ENCODE results near the gene DGUOK. TPM values are rescaled to one million over a fixed set of nuclear protein-coding genes. Genes with fewer than 3 reads are reported as not detected.

The DGUOK gene
- total RNA-seq, 6 donors from 2014 or later: 25.1 to 38.5 (median 34.9) TPM

- Histone ChIP-seq H3K4me3 (no peak overlapping the region), H3K27me3 (no peaks in the 10 kb centered on the region), H3K36me3 (peaks cover 0 to 4% (median 0%) of the 10 kb centered on the region in 4 donors), H3K27ac (no peak overlapping the region), H3K9me3 (no peaks in the 10 kb centered on the region), H3K4me1 (peaks cover 5 to 44% (median 17%) of the 10 kb centered on the region in 4 donors)
- no peak for TF ChIP-seq POLR2AphosphoS5 (IDR thresholded peaks at IDR 0.05)
- no peak for TF ChIP-seq POLR2A (IDR thresholded peaks at IDR 0.05)
- TF ChIP-seq EP300 (IDR thresholded peaks at IDR 0.05): no peak
- TF ChIP-seq, protein P1, sequence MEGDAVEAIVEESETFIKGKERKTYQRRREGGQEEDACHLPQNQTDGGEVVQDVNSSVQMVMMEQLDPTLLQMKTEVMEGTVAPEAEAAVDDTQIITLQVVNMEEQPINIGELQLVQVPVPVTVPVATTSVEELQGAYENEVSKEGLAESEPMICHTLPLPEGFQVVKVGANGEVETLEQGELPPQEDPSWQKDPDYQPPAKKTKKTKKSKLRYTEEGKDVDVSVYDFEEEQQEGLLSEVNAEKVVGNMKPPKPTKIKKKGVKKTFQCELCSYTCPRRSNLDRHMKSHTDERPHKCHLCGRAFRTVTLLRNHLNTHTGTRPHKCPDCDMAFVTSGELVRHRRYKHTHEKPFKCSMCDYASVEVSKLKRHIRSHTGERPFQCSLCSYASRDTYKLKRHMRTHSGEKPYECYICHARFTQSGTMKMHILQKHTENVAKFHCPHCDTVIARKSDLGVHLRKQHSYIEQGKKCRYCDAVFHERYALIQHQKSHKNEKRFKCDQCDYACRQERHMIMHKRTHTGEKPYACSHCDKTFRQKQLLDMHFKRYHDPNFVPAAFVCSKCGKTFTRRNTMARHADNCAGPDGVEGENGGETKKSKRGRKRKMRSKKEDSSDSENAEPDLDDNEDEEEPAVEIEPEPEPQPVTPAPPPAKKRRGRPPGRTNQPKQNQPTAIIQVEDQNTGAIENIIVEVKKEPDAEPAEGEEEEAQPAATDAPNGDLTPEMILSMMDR (IDR thresholded peaks at IDR 0.05): no peak
- DNase-seq (no peak), ATAC-seq (ENCODE audit: low FRiP score in 2 of 2) (peak in 1 of 2 donors; percentile 51)
- WGBS, 2 donors: 88 to 89% methylated on average over 8 of the region's 8 CpGs
Measured at GRCh38 chr2:73994178-73994831, 67.6 kb downstream of the DGUOK start.

- no peak for DNase-seq
- ATAC-seq (ENCODE audit: low FRiP score in 2 of 2): no peak
- H3K4me3 ChIP-seq: no peak overlapping the region
- WGBS, 2 donors: 93 to 97% methylated on average over 5 of the region's 5 CpGs
- H3K36me3 ChIP-seq: no peaks in the 10 kb centered on the region
- no peaks in the 10 kb centered on the region for H3K27me3 ChIP-seq
- H3K27ac ChIP-seq: no peak overlapping the region
- TF ChIP-seq EP300 (IDR thresholded peaks at IDR 0.05) (no peak), POLR2A (IDR thresholded peaks at IDR 0.05) (no peak), POLR2AphosphoS5 (IDR thresholded peaks at IDR 0.05) (no peak)
- TF ChIP-seq, protein P1 (IDR thresholded peaks at IDR 0.05): no peak
- H3K9me3 ChIP-seq: no peaks in the 10 kb centered on the region
- H3K4me1 ChIP-seq: peaks cover 16 to 51% (median 28%) of the 10 kb centered on the region in 4 donors
Measured at GRCh38 chr2:73995810-73996209, 69.1 kb downstream of the DGUOK start.

- Histone ChIP-seq H3K4me1 (peaks cover 24 to 58% (median 38%) of the 10 kb centered on the region in 4 donors), H3K36me3 (no peaks in the 10 kb centered on the region), H3K4me3 (no peak overlapping the region), H3K9me3 (no peaks in the 10 kb centered on the region), H3K27ac (no peak overlapping the region), H3K27me3 (no peaks in the 10 kb centered on the region)
- WGBS, 2 donors: 89 to 90% methylated on average over 6 of the region's 6 CpGs
- ATAC-seq (ENCODE audit: low FRiP score in 2 of 2) (no peak), DNase-seq (no peak)
- TF ChIP-seq, protein P1 (IDR thresholded peaks at IDR 0.05): no peak
- no peak for TF ChIP-seq EP300 (IDR thresholded peaks at IDR 0.05)
- no peak for TF ChIP-seq POLR2A (IDR thresholded peaks at IDR 0.05)
- TF ChIP-seq POLR2AphosphoS5 (IDR thresholded peaks at IDR 0.05): no peak
Measured at GRCh38 chr2:73997813-73998212, 71.1 kb downstream of the DGUOK start.

DNA sequence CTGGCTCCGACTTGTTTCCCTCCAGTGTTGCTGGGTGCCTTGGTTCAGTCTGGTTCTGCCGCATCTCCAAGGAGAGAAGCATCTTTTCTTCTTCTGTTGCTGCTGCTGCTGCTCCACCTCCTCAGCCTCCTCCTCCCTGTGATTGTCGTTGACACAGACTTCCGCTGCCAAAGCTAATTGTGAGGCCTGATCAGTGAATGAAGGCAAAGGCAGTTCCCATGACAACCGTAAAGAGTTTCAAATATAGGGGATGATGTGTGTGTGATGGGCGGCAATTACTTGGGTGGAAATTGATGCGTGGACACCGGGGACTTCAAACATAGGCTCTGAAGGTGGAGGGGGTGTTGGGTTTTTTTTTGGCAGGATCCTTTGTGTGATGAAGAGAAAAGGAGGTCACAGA, 71.8 kb downstream of the DGUOK start:
- no peaks in the 10 kb centered on the region for H3K9me3 ChIP-seq
- H3K27me3 ChIP-seq: no peaks in the 10 kb centered on the region
- no peak overlapping the region for H3K27ac ChIP-seq
- DNase-seq (no peak), ATAC-seq (ENCODE audit: low FRiP score in 2 of 2) (no peak)
- 89 to 91% methylated on average over 8 of the region's 8 CpGs for WGBS, 2 donors
- H3K36me3 ChIP-seq: no peaks in the 10 kb centered on the region
- TF ChIP-seq POLR2AphosphoS5 (IDR thresholded peaks at IDR 0.05): no peak
- TF ChIP-seq, protein P1 (IDR thresholded peaks at IDR 0.05): no peak
- TF ChIP-seq EP300 (IDR thresholded peaks at IDR 0.05): no peak
- TF ChIP-seq POLR2A (IDR thresholded peaks at IDR 0.05): no peak
- H3K4me1 ChIP-seq: peaks cover 27 to 58% (median 39%) of the 10 kb centered on the region in 4 donors
- no peak overlapping the region for H3K4me3 ChIP-seq

DNA sequence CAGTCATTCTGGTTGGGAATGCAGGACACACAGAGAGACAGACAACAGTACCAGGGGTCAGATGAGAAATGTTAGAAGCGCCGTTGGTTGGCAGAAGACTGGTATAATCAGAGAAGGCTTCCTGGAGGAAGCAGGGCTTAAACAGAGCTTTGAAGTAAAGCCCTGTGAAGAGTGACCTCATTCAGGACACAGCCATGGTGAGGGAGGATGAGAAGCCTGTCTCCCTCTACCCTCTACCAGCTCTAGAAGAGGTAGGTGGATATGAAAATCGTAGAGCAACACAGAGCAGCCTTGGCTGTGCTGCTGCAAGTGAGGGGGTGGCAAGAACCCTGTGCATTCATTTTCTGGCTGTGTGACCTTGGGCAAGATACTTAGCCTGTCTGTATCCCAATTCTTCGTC, 72.3 kb downstream of the DGUOK start:
- ATAC-seq (ENCODE audit: low FRiP score in 2 of 2): no peak

More for the DNA sequence above, 72.3 kb downstream of the DGUOK start:
- Histone ChIP-seq H3K36me3 (no peaks in the 10 kb centered on the region), H3K4me1 (peaks cover 32 to 58% (median 39%) of the 10 kb centered on the region in 4 donors), H3K4me3 (no peak overlapping the region), H3K27ac (no peak overlapping the region), H3K9me3 (no peaks in the 10 kb centered on the region), H3K27me3 (no peaks in the 10 kb centered on the region)
- TF ChIP-seq EP300 (IDR thresholded peaks at IDR 0.05) (no peak), POLR2AphosphoS5 (IDR thresholded peaks at IDR 0.05) (no peak), POLR2A (IDR thresholded peaks at IDR 0.05) (no peak)
- TF ChIP-seq, protein P1 (IDR thresholded peaks at IDR 0.05): no peak
- no peak for DNase-seq
- 81 to 90% methylated on average over 4 of the region's 4 CpGs for WGBS, 2 donors
